Measurements from ENCODE around the gene OSM. TPM values are rescaled to one million over a fixed set of nuclear protein-coding genes. Genes with fewer than 3 reads are reported as not detected.
A peak's percentile ranks its signal among the peaks of the same experiment; 100 is the strongest.

OSM gene
- total and polyA plus RNA-seq, 2 experiments from 2014 or later, result not detected

DNA sequence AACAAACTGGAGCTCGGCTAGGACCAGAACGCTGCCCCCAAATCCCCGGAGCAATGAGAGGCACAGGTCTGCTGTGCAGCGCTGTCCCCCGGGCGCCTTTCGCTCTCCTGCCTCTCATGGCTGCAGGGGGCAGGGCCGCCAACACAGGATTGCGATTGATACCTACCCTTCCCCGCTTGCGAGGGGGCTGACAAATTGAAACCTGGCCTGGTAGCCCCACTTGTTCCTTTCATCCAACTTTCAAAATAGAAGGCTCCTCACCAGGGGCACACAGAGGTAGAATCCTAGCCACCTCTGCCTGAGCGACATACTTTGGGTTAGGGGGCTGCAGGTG lies 23.3 kb upstream of the OSM start:
- Histone ChIP-seq H3K79me2 (replicated peaks; ENCODE audit: insufficient read depth) (no peaks in the 10 kb centered on the region), H3K4me3 (peak overlapping the region; percentile 75), H3K9me2 (ENCODE audit: insufficient read depth) (no peaks in the 10 kb centered on the region), H3K4me1 (ENCODE audit: insufficient read depth) (peaks cover 14% of the 10 kb centered on the region; the same call in 1 of the 2 replicates), H3K27ac (ENCODE audit: low read depth) (no peak overlapping the region), H2AFZ (peak overlapping the region; percentile 93), H4K20me1 (replicated peaks; ENCODE audit: insufficient read depth) (no peaks in the 10 kb centered on the region; the same call in 1 of the 2 replicates), H3K4me2 (peak overlapping the region; percentile 91), H3K36me3 (ENCODE audit: insufficient read depth) (no peaks in the 10 kb centered on the region), H3K27me3 (ENCODE audit: insufficient read depth) (peaks cover 7% of the 10 kb centered on the region; the same call in 1 of the 2 replicates), H3F3A (replicated peaks; ENCODE audit: low read depth) (peaks cover 11% of the 10 kb centered on the region)
- H3K9me3 Mint-ChIP-seq, result no peaks in the 10 kb centered on the region
- peaks cover 21% of the 10 kb centered on the region for H3K27me3 Mint-ChIP-seq (ENCODE audit: insufficient read depth, low read depth, poor library complexity)
- peak; percentile 75 for DNase-seq (ENCODE audit: low spot score)
- TF ChIP-seq ZNF331 (CRISPR knock-in tag; IDR thresholded peaks at IDR 0.05; ENCODE audit: low read depth) (no peak), NANOG (IDR thresholded peaks at IDR 0.05; ENCODE audit: borderline replicate concordance) (no peak), EZH2 (IDR thresholded peaks at IDR 0.05; ENCODE audit: low read depth, unreplicated experiment) (no peak)
- TF ChIP-seq, protein P1, sequence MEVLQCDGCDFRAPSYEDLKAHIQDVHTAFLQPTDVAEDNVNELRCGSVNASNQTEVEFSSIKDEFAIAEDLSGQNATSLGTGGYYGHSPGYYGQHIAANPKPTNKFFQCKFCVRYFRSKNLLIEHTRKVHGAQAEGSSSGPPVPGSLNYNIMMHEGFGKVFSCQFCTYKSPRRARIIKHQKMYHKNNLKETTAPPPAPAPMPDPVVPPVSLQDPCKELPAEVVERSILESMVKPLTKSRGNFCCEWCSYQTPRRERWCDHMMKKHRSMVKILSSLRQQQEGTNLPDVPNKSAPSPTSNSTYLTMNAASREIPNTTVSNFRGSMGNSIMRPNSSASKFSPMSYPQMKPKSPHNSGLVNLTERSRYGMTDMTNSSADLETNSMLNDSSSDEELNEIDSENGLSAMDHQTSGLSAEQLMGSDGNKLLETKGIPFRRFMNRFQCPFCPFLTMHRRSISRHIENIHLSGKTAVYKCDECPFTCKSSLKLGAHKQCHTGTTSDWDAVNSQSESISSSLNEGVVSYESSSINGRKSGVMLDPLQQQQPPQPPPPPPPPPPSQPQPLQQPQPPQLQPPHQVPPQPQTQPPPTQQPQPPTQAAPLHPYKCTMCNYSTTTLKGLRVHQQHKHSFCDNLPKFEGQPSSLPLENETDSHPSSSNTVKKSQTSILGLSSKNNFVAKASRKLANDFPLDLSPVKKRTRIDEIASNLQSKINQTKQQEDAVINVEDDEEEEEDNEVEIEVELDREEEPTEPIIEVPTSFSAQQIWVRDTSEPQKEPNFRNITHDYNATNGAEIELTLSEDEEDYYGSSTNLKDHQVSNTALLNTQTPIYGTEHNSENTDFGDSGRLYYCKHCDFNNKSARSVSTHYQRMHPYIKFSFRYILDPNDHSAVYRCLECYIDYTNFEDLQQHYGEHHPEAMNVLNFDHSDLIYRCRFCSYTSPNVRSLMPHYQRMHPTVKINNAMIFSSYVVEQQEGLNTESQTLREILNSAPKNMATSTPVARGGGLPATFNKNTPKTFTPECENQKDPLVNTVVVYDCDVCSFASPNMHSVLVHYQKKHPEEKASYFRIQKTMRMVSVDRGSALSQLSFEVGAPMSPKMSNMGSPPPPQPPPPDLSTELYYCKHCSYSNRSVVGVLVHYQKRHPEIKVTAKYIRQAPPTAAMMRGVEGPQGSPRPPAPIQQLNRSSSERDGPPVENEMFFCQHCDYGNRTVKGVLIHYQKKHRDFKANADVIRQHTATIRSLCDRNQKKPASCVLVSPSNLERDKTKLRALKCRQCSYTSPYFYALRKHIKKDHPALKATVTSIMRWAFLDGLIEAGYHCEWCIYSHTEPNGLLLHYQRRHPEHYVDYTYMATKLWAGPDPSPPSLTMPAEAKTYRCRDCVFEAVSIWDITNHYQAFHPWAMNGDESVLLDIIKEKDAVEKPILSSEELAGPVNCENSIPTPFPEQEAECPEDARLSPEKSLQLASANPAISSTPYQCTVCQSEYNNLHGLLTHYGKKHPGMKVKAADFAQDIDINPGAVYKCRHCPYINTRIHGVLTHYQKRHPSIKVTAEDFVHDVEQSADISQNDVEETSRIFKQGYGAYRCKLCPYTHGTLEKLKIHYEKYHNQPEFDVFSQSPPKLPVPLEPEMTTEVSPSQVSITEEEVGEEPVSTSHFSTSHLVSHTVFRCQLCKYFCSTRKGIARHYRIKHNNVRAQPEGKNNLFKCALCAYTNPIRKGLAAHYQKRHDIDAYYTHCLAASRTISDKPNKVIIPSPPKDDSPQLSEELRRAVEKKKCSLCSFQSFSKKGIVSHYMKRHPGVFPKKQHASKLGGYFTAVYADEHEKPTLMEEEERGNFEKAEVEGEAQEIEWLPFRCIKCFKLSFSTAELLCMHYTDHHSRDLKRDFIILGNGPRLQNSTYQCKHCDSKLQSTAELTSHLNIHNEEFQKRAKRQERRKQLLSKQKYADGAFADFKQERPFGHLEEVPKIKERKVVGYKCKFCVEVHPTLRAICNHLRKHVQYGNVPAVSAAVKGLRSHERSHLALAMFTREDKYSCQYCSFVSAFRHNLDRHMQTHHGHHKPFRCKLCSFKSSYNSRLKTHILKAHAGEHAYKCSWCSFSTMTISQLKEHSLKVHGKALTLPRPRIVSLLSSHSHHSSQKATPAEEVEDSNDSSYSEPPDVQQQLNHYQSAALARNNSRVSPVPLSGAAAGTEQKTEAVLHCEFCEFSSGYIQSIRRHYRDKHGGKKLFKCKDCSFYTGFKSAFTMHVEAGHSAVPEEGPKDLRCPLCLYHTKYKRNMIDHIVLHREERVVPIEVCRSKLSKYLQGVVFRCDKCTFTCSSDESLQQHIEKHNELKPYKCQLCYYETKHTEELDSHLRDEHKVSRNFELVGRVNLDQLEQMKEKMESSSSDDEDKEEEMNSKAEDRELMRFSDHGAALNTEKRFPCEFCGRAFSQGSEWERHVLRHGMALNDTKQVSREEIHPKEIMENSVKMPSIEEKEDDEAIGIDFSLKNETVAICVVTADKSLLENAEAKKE (CRISPR knock-in tag; IDR thresholded peaks at IDR 0.05), result no peak
- TF ChIP-seq, protein P2, sequence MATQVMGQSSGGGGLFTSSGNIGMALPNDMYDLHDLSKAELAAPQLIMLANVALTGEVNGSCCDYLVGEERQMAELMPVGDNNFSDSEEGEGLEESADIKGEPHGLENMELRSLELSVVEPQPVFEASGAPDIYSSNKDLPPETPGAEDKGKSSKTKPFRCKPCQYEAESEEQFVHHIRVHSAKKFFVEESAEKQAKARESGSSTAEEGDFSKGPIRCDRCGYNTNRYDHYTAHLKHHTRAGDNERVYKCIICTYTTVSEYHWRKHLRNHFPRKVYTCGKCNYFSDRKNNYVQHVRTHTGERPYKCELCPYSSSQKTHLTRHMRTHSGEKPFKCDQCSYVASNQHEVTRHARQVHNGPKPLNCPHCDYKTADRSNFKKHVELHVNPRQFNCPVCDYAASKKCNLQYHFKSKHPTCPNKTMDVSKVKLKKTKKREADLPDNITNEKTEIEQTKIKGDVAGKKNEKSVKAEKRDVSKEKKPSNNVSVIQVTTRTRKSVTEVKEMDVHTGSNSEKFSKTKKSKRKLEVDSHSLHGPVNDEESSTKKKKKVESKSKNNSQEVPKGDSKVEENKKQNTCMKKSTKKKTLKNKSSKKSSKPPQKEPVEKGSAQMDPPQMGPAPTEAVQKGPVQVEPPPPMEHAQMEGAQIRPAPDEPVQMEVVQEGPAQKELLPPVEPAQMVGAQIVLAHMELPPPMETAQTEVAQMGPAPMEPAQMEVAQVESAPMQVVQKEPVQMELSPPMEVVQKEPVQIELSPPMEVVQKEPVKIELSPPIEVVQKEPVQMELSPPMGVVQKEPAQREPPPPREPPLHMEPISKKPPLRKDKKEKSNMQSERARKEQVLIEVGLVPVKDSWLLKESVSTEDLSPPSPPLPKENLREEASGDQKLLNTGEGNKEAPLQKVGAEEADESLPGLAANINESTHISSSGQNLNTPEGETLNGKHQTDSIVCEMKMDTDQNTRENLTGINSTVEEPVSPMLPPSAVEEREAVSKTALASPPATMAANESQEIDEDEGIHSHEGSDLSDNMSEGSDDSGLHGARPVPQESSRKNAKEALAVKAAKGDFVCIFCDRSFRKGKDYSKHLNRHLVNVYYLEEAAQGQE (IDR thresholded peaks at IDR 0.05; ENCODE audit: unreplicated experiment), result no peak
- TF ChIP-seq, protein P3, sequence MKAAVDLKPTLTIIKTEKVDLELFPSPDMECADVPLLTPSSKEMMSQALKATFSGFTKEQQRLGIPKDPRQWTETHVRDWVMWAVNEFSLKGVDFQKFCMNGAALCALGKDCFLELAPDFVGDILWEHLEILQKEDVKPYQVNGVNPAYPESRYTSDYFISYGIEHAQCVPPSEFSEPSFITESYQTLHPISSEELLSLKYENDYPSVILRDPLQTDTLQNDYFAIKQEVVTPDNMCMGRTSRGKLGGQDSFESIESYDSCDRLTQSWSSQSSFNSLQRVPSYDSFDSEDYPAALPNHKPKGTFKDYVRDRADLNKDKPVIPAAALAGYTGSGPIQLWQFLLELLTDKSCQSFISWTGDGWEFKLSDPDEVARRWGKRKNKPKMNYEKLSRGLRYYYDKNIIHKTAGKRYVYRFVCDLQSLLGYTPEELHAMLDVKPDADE (IDR thresholded peaks at IDR 0.05), result no peak
- no peaks in the 10 kb centered on the region for H3K36me3 Mint-ChIP-seq (ENCODE audit: low read depth)
- peak; percentile 20 for ATAC-seq
- peak overlapping the region; percentile 79 for H3K4me3 Mint-ChIP-seq
- no peak overlapping the region for H3K27ac Mint-ChIP-seq
- H3K4me1 Mint-ChIP-seq, result peaks cover 14% of the 10 kb centered on the region; the same call in 2 of the 3 replicates

Data from GM23338 (cell line).